ENCODE measurements around the gene KRTAP12-4.

Gene KRTAP12-4

DNA sequence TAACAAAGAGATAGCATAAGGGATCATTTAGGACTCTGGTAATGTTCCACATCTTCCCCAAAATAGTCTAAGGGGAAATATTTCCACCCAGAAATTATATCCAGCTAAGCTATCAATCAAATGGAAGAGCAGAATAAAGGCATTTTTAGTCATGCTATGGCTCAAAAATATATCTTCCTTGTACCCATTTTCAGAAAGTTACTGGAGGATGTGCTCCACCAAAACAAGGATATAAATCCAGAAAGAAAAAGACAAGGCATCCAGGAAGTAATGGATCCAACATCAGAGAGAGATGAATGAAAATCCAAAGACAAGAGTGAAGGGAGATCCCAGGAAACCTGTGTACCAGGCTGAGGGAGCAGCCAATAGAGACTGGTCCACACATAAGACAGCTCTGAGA lies 45.3 kb downstream of the KRTAP12-4 start:
- no peak for TF ChIP-seq POLR2A (IDR thresholded peaks at IDR 0.05; ENCODE audit: low read depth, low read length)
- no peak for FAIRE-seq

DNA sequence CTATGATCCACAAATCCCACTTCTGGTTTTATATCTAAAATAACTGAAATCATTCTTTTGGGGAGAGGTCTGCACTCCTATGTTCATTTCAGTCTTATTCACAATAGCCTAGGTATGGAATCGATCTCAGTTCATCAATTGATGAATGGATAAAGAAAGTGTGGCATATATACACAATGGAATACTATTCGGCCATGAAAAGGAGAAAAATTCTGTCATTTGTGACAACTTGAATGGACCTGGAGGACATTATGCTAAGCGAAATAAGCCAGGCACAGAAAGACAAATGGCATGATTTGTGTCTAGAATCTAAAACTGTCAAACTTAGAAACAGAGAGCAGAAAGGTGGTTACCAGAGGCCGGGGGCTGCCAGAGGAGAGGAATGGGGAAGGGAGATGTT lies 48.0 kb downstream of the KRTAP12-4 start:
- TF ChIP-seq POLR2A (IDR thresholded peaks at IDR 0.05; ENCODE audit: low read depth, low read length) = no peak
- DNase-seq (ENCODE audit: insufficient read length, low spot score) (no peak), FAIRE-seq (no peak)

More for the DNA sequence above, 45.3 kb downstream of the KRTAP12-4 start:
- DNase-seq (ENCODE audit: insufficient read length, low spot score) = no peak

All from H54 (cell line).